Measurements from ENCODE around the gene PNRC2.
"Not testable (repeated sequence)": the region's sequence is repeated elsewhere in the genome, so short reads cannot be mapped to it uniquely, and the experiment has no call there.

Gene PNRC2

DNA sequence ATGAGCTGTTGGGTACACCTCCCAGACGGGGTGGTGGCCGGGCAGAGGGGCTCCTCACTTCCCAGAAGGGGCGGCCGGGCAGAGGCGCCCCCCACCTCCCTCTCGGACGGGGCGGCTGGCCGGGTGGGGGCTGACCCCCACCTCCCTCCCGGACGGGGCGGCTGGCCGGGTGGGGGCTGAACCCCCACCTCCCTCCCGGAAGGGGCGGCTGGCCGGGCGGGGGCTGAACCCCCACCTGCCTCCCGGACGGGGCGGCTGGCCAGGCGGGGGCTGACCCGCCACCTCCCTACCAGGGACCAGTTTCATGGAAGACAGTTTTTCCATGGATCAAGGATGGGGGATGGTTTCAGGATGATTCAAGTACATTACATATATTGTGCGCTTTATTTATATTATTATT is 27.4 kb downstream of the PNRC2 start:
- not testable (repeated sequence) for FAIRE-seq; DNase-seq (ENCODE audit: low spot score)

DNA sequence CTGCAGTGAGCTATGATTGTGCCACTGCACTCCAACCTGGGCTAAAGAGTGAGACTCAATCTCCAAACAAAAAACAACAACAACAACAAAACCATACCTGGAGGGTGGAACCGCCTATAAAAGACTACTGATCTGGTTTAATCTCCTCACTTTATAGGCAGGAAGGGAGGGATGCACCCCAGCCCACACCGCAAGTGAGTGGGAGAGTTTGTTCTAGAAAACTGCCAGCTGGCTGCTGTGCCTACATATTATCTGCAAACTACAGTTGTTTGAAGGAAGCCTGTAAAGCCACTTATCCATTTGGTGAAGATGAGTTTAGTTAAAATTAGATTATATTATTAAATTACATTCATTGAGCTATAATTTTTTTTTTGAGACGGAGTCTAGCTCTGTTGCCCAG is 29.6 kb downstream of the PNRC2 start:
- no peak for FAIRE-seq

DNA sequence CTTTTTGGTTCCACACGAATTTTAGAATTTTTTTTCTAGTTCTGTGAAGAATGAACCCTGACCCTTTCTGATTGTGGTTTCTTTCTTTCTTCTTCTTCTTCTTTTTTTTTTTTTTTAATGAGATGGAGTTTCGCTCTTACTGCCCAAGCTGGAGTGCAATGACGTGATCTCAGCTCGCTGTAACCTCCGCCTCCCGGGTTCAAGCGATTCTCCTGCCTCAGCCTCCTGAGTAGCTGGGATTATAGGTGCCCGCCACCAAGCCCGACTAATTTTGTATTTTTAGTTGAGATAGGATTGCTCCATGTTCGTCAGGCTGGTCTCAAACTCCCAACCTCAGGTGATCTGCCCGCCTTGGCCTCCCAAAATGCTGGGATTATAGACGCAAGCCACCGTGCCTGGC is 32.4 kb downstream of the PNRC2 start:
- FAIRE-seq = not testable (repeated sequence)

More for the DNA sequence above, 29.6 kb downstream of the PNRC2 start:
- DNase-seq (ENCODE audit: low spot score) = no peak

DNA sequence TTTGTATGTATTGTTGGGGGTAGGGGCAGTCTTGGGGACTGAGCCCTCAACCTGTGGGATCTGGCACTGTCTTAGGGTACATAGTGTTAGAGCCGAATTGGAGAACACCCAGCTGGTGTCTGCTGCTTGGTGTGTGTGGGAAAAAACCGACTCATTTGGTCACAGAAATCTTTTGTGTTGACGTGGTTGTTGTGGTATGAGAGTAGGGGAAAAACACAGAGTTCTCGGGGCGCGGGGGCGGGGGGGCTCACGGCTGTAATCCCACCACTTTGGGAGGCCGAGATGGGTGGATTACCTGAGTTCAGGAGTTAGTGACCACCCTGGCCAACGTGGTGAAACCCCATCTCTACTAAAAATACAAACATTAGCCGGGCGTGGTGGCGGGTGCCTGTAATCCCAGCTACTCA is 35.8 kb downstream of the PNRC2 start:
- DNase-seq (ENCODE audit: low spot score) = no peak
- no peak for FAIRE-seq

More for the DNA sequence above, 32.4 kb downstream of the PNRC2 start:
- not testable (repeated sequence) for DNase-seq (ENCODE audit: low spot score)

DNA sequence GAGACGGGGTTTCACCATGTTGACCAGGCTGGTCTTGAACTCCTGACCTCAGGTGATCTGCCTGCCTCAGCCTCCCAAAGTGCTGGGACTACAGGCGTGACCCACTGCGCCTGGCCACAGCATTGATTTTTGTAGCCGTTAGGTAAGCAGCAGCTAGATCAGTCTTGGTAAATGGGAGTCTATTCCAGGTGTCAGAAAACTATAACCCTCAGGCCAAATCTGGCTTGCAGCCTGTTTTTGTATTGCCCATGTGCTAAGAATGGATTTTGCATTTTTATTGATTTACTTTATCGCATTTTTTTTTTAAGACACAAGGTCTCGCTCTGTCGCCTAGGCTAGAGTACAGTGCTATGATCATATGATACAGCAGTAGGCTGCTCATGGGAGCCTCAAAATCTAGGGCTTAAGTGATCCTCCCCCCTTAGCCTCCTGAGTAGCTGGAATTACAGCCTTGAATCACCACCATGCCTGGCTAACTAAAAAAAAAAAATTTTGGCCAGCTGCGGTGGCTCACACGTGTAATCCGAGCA is 37.1 kb downstream of the PNRC2 start:
- DNase-seq (ENCODE audit: low spot score) (no peak), FAIRE-seq (no peak)

DNA sequence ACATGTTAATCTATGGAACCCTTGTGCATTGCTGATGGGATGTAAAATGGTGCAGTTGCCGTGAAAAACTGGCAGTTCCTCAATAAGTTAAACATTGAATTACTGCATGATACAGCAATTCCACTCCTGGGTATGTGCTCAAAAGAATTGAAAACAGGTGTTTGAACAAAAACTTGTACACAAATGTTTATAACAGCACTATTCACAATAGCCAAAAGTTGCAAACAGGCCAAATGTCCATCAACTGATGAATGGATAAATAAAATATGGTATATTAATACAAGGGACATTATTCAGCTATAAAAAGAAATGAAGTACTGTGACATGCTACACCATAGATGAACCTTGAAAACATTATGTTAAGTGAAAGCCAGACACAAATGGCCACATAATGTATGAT is 38.2 kb downstream of the PNRC2 start:
- FAIRE-seq (no peak), DNase-seq (ENCODE audit: low spot score) (no peak)

DNA sequence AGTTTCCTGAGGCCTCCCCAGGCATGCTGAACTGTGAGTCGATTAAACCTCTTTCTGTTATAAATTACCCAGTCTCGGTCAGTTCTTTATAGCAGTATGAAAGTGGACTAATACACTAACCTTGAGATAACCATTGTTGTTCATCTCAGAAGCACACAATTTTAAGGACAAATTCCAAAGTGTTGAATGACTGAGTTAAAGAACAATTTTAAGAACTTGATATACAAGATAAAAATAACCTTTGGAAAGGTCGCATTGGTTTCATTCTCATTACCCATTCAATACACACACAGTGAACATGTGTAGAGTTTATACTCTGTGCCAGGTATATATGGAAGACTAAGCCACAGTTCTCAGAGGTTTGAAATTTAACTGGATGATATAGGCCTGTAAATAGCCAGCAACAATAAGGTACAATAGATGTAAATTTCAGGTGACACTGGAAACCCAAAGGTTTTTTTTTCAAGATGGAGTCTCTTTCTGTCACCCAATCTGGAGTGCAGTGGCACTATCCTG is 39.6 kb downstream of the PNRC2 start:
- FAIRE-seq (no peak), DNase-seq (ENCODE audit: low spot score) (no peak)

DNA sequence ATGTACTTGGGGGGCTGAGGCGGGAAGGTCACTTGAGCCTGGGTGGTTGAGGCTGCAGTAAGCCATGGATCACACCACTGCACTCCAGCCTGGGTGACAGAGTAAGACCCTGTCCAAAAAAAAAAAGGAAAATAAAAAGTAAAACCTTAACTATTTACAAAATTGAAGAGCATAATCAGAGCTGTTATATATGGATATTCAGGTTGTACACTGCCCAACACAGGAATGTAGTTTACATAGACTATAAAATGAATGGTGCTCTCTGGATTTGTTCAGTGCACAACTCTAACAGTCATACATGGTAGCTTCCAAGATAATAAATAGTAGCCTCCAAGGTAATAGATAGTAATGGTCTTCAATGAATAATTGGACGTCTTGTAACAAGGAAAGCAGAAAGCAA is 43.1 kb downstream of the PNRC2 start:
- no peak for FAIRE-seq
- DNase-seq (ENCODE audit: low spot score) = no peak

DNA sequence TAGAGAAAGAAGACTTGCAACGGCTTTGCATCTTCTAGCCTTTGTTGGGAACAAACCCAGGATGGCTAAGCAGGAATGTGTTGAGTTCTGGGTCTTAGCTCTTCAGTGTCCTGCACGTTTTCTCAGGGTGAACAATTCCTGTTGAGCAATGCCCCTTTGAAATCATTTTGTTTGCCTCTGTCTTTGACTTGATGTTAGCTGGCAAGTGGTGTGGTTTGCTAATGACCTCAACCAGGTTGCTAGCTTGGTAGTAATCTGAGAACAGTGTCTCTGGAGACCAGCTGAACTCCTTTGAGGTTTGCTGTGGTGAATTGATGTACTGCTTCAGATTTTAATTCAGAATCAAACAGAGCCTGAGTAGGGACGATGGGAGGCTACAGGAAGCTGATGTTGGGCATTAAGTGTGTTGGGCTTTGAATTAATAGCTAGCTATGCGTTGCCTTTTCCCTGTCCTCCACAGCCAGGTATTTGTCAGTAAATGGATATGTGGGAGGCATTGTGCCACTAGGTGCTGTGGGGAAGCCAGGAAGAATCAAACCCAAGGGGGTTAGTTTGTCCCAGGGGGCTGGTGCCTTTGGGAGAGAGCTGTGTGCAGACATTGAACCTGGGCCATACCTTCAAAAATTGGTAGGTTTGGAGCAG is 43.8 kb downstream of the PNRC2 start:
- FAIRE-seq (no peak), DNase-seq (ENCODE audit: low spot score) (peak; percentile 48)

DNA sequence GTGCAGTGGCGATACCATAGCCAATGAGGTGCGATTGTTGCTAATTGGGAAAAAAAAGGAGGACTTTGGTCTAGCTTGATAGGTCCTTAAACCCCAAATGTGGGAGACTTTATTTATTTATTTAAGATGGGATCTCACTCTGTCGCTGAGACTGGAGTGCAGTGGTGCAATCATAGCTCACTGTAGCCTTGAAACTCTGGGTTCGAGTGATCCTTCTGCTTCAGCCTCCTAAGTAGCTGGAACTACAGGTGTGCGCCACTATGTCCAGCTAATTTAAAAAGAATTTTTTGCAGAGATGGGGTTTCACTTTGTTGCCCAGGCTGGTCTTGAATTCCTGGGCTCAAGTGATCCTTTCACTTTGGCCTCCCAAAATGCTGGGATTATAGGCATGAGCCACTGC is 44.5 kb downstream of the PNRC2 start:
- DNase-seq (ENCODE audit: low spot score) = no peak
- no peak for FAIRE-seq

DNA sequence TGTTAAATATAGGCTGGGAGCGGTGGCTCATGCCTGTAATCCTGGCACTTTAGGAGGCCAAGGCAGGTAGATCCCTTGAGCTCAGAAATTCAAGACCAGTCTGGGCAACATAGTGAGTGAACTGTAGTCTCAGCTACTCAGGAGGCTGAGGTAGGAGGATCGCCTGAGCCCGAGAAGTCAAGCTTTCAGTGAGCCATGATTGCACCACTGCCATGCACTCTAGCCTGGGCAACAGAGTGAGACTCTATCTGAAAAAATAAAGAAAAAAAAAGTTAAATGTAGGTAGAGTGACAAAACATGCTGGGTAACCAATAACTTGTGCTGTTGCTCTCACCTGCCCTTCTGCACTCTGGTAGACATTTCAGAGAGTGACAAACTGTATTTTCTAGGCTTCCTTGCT is 45.5 kb downstream of the PNRC2 start:
- FAIRE-seq (no peak), DNase-seq (ENCODE audit: low spot score) (no peak)

DNA sequence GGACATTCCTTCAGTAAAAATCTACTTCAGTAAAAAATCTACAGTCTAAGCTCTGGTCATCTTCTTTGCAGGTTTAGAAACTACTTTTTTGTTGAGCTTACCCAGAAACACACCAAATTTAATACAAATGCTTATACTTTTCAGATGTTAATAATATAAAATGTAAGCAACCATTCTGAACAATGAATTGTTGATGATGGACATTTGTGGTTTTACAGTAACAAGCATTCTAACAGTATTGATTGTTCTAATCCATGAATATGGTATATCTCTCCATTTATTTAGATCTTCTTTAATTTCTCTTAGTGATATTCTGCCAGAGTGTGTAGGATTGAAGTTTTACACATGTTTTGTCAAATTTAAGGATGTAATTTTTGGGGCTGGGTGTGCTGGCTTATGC is 47.5 kb downstream of the PNRC2 start:
- FAIRE-seq (no peak), DNase-seq (ENCODE audit: low spot score) (no peak)

DNA sequence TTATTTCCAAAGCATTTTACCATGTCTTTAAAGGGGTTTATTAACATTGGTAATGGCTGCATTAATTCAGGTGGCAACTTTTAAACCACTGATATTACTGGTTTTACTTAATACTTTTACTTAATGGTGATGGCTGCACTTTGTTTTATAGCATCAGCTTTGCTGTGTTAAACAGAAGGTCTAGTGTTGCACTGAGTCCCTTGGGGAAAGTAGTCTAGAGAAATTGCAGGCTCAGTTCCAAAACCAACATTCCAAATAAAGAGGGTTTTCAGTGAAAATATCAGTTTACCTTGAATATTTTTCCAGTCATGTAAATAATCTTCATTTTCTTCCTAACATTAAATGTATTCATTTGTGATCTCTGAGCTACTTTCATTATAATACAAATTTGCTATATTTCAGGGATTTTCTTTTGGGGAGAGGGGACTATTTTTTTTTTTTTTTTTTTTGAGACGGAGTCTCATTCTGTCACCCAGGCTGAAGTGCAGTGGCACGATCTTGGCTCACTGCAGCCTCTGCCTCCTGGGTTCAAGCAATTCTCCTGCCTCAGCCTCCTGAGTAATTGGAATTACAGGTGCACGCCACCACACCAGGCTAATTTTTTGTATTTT is 49.1 kb downstream of the PNRC2 start:
- not testable (repeated sequence) for DNase-seq (ENCODE audit: low spot score); FAIRE-seq

DNA sequence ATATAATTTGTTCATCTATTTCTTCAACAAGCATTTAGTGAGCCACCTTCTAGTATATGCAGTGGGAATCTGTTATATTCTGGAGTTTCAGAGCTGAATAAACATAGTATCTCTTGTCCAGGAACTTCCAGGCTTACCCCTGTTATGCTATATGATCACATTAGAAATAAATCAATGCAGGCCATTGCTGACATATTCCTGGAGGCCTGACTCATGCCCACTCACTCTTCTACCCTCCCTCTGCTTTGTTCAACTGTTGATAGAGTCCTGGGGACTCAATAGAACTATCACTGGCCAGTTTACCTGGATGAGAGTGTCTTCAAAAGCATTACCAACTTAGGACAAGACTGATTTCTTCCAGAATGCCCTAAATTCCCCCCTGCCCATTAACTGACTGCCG is 49.8 kb downstream of the PNRC2 start:
- FAIRE-seq (no peak), DNase-seq (ENCODE audit: low spot score) (peak; percentile 70)

DNA sequence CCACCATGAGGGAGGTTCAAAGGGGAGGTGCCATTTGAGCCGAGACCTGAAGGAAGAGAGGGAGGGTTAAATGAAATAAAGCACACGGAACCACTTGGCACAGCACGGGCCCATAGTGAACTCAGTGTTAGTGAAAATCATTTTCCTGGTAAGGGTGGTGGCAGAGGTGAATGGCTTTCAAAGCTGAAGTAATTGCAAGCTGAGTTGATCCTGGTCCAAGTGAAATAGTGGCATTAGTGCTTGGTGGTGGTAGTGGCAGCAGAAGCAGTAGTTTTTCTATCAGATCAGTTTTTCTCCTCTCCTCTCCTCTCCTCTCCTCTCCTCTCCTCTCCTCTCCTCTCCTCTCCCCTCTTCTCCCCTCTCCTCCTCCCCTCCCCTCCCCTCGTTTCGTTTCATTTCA is 51.0 kb downstream of the PNRC2 start:
- DNase-seq (ENCODE audit: low spot score) = no peak
- no peak for FAIRE-seq

DNA sequence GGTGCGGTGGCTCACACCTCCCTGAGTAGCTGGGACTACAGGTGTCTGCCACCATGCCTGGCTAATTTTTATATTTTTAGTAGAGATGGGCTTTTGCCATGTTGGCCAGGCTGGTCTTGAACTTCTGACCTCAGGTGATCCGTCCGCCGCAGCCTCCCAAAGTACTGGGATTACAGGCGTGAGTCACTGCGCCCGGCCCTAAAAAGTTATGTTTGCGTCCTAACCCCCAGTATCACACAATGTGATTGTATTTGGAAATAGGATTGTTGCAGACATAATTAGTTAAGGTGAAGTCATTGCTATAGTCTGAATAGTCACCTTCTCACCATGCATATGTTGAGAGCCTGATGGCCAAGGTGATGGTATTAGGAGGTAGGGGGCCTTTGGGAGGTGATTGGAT is 53.2 kb downstream of the PNRC2 start:
- not testable (repeated sequence) for FAIRE-seq; DNase-seq (ENCODE audit: low spot score)

Measured in urothelium cell line (cell line).